HAP-1 (cell line): Measurements from ENCODE around the gene NR1H3.

Experiments
- DNase-seq, 2 experiments: peaks; one replicate each; pipeline ENCODE4 v3.0.0-alpha.2; 2016 to 2020; ENCODE audit warnings: low spot score in 2 of 2
- H3K27me3 ChIP-seq: fragments of 250-450 bp; sonication (Bioruptor Pico); 2 replicates; pipeline ENCODE4 v1.5.1; 2020; ENCODE audit warnings: low read depth, mild to moderate bottlenecking, moderate library complexity
- H3K36me3 ChIP-seq: fragments of 250-450 bp; sonication (Bioruptor Pico); replicated peaks from 2 replicates; pipeline ENCODE4 v1.5.1; 2020; ENCODE audit warnings: mild to moderate bottlenecking
- H3K4me1 ChIP-seq: fragments of 250-450 bp; sonication (Bioruptor Pico); 2 replicates; pipeline ENCODE4 v1.5.1; 2020; ENCODE audit warnings: mild to moderate bottlenecking
- H3K4me3 ChIP-seq: fragments of 250-450 bp; sonication (Bioruptor Pico); 2 replicates; pipeline ENCODE4 v1.5.1; 2020; ENCODE audit warnings: mild to moderate bottlenecking, moderate library complexity
- H3K9me3 ChIP-seq: fragments of 250-450 bp; sonication (Bioruptor Pico); 2 replicates; pipeline ENCODE4 v1.5.1; 2020; ENCODE audit warnings: mild to moderate bottlenecking, moderate library complexity
- in situ Hi-C: fragments of 300-500 bp; cut with MboI; formaldehyde crosslinking; loops from 3 replicates; pipeline ENCODE4 v1.14.3; 2020; ENCODE audit warnings: low sequenced_read_pairs, inconsistent platforms, mixed read lengths

The NR1H3 gene

DNA sequence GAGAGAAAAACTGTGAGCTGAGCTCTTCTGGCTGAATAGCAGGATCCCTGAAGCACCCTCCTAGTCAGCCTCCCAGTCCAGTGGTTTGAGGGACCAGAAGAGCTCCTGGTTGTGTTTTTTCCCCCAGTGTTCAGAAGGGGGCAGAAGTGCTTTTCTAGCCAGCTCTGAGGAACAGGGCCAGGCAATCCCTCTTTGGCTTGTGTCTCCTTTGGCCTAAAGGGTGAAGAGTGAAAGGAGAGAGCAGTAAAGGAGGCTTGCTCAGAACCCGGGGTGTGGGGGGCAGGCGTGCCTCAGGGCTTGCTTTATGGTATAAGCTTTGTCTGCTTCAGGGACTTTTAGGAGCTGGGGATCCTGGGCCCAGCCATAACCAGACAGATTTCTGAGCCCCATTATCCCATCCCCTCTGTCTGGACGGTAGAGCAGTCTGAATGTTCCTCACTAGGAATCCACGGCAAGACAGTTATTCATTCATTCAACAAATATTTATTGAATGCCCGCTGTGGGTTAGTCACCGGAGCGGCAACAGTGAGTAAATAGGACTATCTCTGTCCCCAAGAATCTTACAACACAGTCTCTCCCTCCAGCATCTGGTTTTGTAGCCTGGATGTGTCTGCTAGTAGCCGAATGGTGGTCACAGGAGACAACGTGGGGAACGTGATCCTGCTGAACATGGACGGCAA lies 23.7 kb upstream of the NR1H3 start:
- Histone ChIP-seq H3K36me3 (peaks cover 35% of the 10 kb centered on the region), H3K4me1 (no peaks in the 10 kb centered on the region), H3K9me3 (no peaks in the 10 kb centered on the region), H3K27me3 (no peaks in the 10 kb centered on the region), H3K4me3 (no peak overlapping the region)
- in situ Hi-C loops = no loop called here
- no peak for DNase-seq

- Histone ChIP-seq H3K4me1 (no peaks in the 10 kb centered on the region), H3K4me3 (no peak overlapping the region), H3K9me3 (no peaks in the 10 kb centered on the region), H3K36me3 (peaks cover 40% of the 10 kb centered on the region), H3K27me3 (no peaks in the 10 kb centered on the region)
- in situ Hi-C loops = no loop called here
- no peak for DNase-seq
These were observed 23.1 kb upstream of the NR1H3 start for GRCh38 chr11:47234669-47235100.

DNA sequence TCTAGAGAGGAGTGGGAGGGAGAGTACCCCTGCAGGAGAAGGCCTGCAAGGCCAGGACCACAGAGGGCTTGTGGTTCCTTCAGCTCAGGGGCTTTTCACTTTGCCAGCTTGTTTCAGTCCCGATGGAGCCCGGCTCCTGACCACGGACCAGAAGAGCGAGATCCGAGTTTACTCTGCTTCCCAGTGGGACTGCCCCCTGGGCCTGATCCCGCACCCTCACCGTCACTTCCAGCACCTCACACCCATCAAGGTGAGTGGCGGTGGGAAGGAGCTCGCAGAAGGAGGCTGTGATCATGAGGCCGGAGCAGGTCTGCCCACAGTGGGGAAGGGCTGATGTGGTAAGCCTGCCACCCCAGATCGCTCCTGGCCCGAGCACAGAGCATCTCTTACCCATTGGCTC lies 22.6 kb upstream of the NR1H3 start:
- no peaks in the 10 kb centered on the region for H3K27me3 ChIP-seq
- no peak overlapping the region for H3K4me3 ChIP-seq
- H3K36me3 ChIP-seq = peaks cover 45% of the 10 kb centered on the region
- no peaks in the 10 kb centered on the region for H3K9me3 ChIP-seq
- DNase-seq = no peak
- no peaks in the 10 kb centered on the region for H3K4me1 ChIP-seq
- in situ Hi-C loops = no loop called here

DNA sequence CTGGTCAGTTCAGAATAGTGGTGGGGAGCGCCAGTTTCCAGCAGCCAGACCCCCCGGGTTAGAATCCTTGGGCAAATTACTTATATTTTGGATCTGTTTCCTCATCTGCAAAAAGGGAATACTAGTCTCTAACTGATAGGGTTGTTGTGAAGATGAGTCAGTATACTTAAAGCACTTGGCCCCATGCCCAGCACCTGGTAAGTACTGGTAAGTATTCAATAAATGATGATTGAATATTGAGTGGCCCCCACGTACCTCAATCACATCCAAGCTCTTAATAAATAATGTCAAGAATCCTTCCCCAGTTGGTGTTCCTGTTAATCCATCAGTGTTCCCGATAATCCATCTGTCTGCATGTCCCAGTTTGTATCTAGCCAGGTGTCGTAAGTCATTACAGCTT lies 21.3 kb upstream of the NR1H3 start:
- in situ Hi-C loops = no loop called here
- Histone ChIP-seq H3K9me3 (no peaks in the 10 kb centered on the region), H3K4me1 (no peaks in the 10 kb centered on the region), H3K27me3 (no peaks in the 10 kb centered on the region), H3K36me3 (peaks cover 53% of the 10 kb centered on the region), H3K4me3 (no peak overlapping the region)
- no peak for DNase-seq

- Histone ChIP-seq H3K36me3 (peaks cover 66% of the 10 kb centered on the region), H3K4me3 (no peak overlapping the region), H3K4me1 (no peaks in the 10 kb centered on the region), H3K9me3 (no peaks in the 10 kb centered on the region), H3K27me3 (no peaks in the 10 kb centered on the region)
- DNase-seq = no peak
- in situ Hi-C loops = no loop called here
These were observed 17.9 kb upstream of the NR1H3 start for GRCh38 chr11:47239852-47240251.

DNA sequence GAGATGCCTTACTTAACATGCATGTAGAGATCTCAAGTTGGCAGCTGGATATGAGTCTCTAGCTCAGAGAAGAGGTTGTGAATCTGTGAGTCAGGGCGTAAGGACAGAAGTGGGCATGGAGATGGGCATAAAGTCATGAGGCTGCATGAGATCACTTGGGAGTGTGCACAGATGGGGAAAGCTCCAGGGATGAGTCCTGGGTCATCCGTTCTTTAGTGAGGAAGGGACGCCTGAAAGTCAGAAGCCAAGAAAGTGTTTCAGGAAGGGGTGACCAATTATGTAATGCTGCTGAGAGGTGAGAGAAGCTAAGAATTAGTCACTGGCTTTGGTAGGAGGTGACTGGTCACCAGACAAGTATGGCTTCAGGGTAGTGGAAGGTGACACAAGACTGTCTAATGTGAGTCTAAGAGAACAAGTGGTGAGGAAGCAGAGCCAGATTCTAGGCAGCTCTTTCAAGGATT lies 15.9 kb upstream of the NR1H3 start:
- in situ Hi-C loops = no loop called here
- Histone ChIP-seq H3K4me1 (no peaks in the 10 kb centered on the region), H3K9me3 (no peaks in the 10 kb centered on the region), H3K4me3 (no peak overlapping the region), H3K36me3 (peaks cover 76% of the 10 kb centered on the region), H3K27me3 (no peaks in the 10 kb centered on the region)
- DNase-seq = no peak

DNA sequence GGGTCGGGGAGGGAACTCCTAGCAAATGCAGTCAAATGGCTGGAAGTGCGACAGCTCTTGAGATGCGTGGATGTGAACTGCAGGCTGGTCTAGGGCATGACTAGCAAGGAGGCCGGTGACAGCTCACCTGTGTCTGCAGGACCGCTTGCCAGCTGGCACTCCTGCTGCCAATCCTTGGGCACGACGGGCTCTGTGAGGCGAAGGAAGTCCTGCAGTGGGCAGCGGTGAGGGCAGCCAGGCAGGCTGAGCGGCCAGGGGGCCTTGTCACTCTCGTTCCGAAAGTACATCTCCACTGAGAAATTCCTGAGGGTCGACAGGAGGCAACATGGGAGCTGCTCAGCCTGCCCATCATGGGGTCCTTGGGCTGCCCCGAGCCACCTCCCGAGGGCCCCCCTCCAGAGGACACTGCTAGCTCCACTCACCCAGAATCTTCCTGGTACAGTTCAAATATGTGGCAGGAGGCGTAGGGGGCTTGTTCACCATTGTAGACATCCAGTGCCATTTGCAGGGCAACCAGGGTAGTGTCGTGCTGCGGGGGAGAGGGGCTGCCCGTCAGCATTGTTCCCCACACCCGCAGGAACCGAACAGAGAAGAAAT lies 15.1 kb upstream of the NR1H3 start:
- H3K4me1 ChIP-seq = peaks cover 3% of the 10 kb centered on the region; the same call in 1 of the 2 replicates
- H3K36me3 ChIP-seq = peaks cover 81% of the 10 kb centered on the region
- in situ Hi-C loops = no loop called here
- H3K27me3 ChIP-seq = no peaks in the 10 kb centered on the region
- no peak overlapping the region for H3K4me3 ChIP-seq
- DNase-seq = no peak
- no peaks in the 10 kb centered on the region for H3K9me3 ChIP-seq

- no peaks in the 10 kb centered on the region for H3K27me3 ChIP-seq
- no peak overlapping the region for H3K4me3 ChIP-seq
- no peaks in the 10 kb centered on the region for H3K9me3 ChIP-seq
- DNase-seq = no peak
- H3K4me1 ChIP-seq = peaks cover 6% of the 10 kb centered on the region; the same call in 1 of the 2 replicates
- in situ Hi-C loops = no loop called here
- peaks cover 75% of the 10 kb centered on the region for H3K36me3 ChIP-seq
These were observed 14.3 kb upstream of the NR1H3 start for GRCh38 chr11:47243454-47243853.

GRCh38 chr11:47244448-47245350 lies 13.1 kb upstream of the NR1H3 start:
- in situ Hi-C loops = no loop called here
- no peak for DNase-seq
- H3K36me3 ChIP-seq = peaks cover 62% of the 10 kb centered on the region

GRCh38 chr11:47245611-47246357 lies 12.0 kb upstream of the NR1H3 start:
- peaks cover 51% of the 10 kb centered on the region for H3K36me3 ChIP-seq
- H3K27me3 ChIP-seq = no peaks in the 10 kb centered on the region
- in situ Hi-C loops = no loop called here
- no peaks in the 10 kb centered on the region for H3K9me3 ChIP-seq
- no peak for DNase-seq
- peaks cover 11% of the 10 kb centered on the region for H3K4me1 ChIP-seq
- H3K4me3 ChIP-seq = no peak overlapping the region

More at GRCh38 chr11:47244448-47245350, 13.1 kb upstream of the NR1H3 start:
- Histone ChIP-seq H3K27me3 (no peaks in the 10 kb centered on the region), H3K4me1 (peaks cover 11% of the 10 kb centered on the region), H3K9me3 (no peaks in the 10 kb centered on the region), H3K4me3 (no peak overlapping the region)

DNA sequence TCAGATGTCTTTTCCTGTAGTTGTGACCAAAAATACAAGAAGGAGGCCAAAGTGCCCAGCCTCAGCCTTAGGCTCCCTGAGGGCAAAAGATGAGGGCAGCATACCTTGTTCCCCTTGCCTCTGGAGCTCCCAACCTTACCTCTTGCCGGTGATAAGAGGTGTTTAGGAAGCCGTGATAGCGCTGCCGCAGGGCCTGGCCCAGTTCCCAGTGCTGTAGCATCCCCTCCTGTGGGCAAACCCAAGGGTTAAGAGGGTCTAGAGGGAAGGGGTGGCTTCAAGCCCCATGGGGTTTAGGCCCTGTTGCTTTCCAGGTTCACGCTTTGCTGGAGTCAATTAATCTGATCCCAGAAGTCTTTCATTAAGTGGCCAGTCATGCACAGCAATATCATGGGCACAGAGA lies 10.3 kb upstream of the NR1H3 start:
- peak overlapping the region; percentile 91 for H3K4me3 ChIP-seq
- in situ Hi-C loops = no loop called here
- DNase-seq = no peak

DNA sequence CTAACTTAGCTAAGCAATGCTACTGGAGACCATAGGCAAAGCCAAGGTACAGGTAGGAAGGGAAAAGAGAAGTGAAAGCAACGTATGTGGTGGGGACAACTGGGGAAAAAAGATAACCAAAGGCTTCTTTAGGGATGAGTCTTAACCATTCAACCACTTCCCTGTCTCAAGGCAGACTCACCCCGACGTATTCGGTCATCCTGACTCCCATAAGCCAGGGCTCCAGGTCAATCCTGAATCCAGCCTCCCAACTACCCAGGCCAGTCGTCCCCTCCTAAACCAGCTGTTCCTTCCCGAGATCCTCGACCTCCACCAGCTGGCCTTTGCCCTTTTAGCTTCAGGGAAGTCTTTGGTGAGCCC lies 9.5 kb upstream of the NR1H3 start:
- no peak for DNase-seq
- Histone ChIP-seq H3K4me3 (peak overlapping the region; percentile 91), H3K4me1 (peaks cover 11% of the 10 kb centered on the region), H3K27me3 (no peaks in the 10 kb centered on the region), H3K9me3 (no peaks in the 10 kb centered on the region), H3K36me3 (peaks cover 31% of the 10 kb centered on the region)
- in situ Hi-C loops = no loop called here

More for the DNA sequence above, 10.3 kb upstream of the NR1H3 start:
- H3K36me3 ChIP-seq = peaks cover 36% of the 10 kb centered on the region
- no peaks in the 10 kb centered on the region for H3K27me3 ChIP-seq
- H3K4me1 ChIP-seq = peaks cover 11% of the 10 kb centered on the region
- H3K9me3 ChIP-seq = no peaks in the 10 kb centered on the region

DNA sequence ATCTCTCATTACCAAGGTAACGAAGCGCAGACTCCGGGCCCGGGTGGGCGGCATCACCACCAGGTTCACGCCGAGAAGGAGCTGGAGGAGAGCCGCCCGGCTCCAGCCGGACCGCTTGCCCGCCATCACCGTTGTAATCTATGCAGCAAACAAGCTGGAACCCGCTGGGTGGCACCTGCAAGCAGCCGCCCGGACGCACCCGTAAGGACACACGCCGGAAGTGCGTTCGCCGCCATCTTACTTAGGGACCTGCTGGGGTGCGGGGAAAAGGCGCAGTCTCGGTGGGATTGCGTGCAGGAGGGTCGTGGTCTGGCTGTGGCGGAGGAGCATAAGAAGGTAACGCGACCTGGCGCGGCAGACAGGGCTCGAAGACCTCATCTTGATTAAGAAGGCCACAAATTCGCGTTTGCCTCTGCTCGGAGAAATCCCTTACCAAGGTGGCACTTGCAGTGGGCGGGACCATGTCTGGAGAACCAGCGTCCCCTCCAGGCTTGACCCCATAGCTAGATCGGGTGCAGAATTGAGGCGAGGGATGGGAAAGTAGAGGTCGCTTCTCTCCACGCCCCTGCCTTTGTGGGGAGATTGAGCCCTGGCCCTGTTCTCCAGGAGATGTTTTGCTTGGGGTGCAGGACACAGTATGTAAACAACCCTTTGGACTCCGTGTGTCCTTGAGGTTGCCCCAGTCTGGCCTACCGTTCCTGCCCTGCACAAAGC lies 9.0 kb upstream of the NR1H3 start, which contains the start of gene ACP2:
Gene ACP2 (minus strand): TSS at position 151 of the 714 bp plus-strand sequence. CDS start 25 bp downstream, at position 126.
- no peaks in the 10 kb centered on the region for H3K27me3 ChIP-seq
- peaks cover 11% of the 10 kb centered on the region for H3K4me1 ChIP-seq
- H3K36me3 ChIP-seq = peaks cover 30% of the 10 kb centered on the region
- peak within 1 kb of the TSS; percentile 91 for H3K4me3 ChIP-seq
- in situ Hi-C loops = no loop called here
- peak; percentile 86 to 93 for DNase-seq
- no peaks in the 10 kb centered on the region for H3K9me3 ChIP-seq
